H1 (cell line): ENCODE results near the gene RTF2. TPM values are rescaled to one million over a fixed set of nuclear protein-coding genes. Genes with fewer than 3 reads are reported as not detected.
A peak's percentile ranks its signal among the peaks of the same experiment; 100 is the strongest.

Experiments
- CTCF ChIA-PET: fragments of 300-600 bp; sonication (Branson Sonifier 250); formaldehyde crosslinking; loops from one replicate; lab custom pipeline; 2021; ENCODE audit not compliant: partially characterized antibody; lab: Charles Lee
- POLR2A ChIA-PET: fragments of 300-600 bp; sonication (Branson Sonifier 250); formaldehyde crosslinking; loops from one replicate; lab custom pipeline; 2021; ENCODE audit warnings: inconsistent platforms; ENCODE audit not compliant: partially characterized antibody; lab: Charles Lee
- DNase-seq, 2 experiments: peaks; one replicate each; pipeline versions ENCODE4 v3.0.0 to v3.0.0-alpha.2; 2010 to 2022; ENCODE audit warnings: low spot score in 2 of 2, low read depth in 1 of 2, mixed read lengths in 1 of 2
- FAIRE-seq: peaks from 2 replicates; lab custom pipeline; 2011; peaks lifted over from hg19 to GRCh38; lab: Jason Lieb, UNC
- H2AFZ ChIP-seq: 2 replicates; pipeline ENCODE4 v1.8.1; 2012; ENCODE audit warnings: low read length, inconsistent platforms
- H2AK5ac ChIP-seq: 2 replicates; pipeline ENCODE4 v1.6.1; 2013; ENCODE audit warnings: low read depth, low read length
- H2BK120ac ChIP-seq: replicated peaks from 2 replicates; pipeline ENCODE3; 2013; ENCODE audit warnings: low read depth, low read length, inconsistent platforms
- H2BK12ac ChIP-seq: 2 replicates; pipeline ENCODE4 v1.6.1; 2013; ENCODE audit warnings: low read depth, low read length
- H2BK15ac ChIP-seq: 2 replicates; pipeline ENCODE4 v1.6.1; 2013; ENCODE audit warnings: low read length
- H2BK20ac ChIP-seq: 2 replicates; pipeline ENCODE4 v1.6.1; 2013; ENCODE audit warnings: low read length
- H2BK5ac ChIP-seq: 2 replicates; pipeline ENCODE4 v1.6.1; 2013; ENCODE audit warnings: low read depth, low read length
- H3K14ac ChIP-seq: 2 replicates; pipeline ENCODE4 v1.6.1; 2013; ENCODE audit warnings: inconsistent platforms; ENCODE audit not compliant: insufficient read length
- H3K18ac ChIP-seq: 2 replicates; pipeline ENCODE4 v1.6.1; 2013; ENCODE audit warnings: low read length; ENCODE audit errors: extremely low read depth
- H3K23ac ChIP-seq: 2 replicates; pipeline ENCODE4 v1.6.1; 2013; ENCODE audit warnings: inconsistent platforms; ENCODE audit not compliant: insufficient read length
- H3K23me2 ChIP-seq: 2 replicates; pipeline ENCODE4 v1.6.1; 2013; ENCODE audit warnings: low read depth, low read length
- H3K27ac ChIP-seq: 2 replicates; pipeline ENCODE4 v1.6.1; 2011; ENCODE audit warnings: low read depth, low read length, inconsistent platforms
- H3K27me3 ChIP-seq, 4 experiments: replicated peaks in 1 of 4; 1 replicate in 1 of 4; 2 replicates in 3 of 4; pipeline versions ENCODE4 v1.6.1 to v1.8.1; 2011 to 2013; ENCODE audit warnings: low read length in 3 of 4, mild to moderate bottlenecking in 3 of 4, inconsistent platforms in 2 of 4, mixed read lengths in 2 of 4, moderate library complexity in 1 of 4; ENCODE audit not compliant: control insufficient read depth in 3 of 4, insufficient read depth in 3 of 4; ENCODE audit errors: extremely low read depth in 1 of 4
- H3K36me3 ChIP-seq, 4 experiments: 2 replicates each; pipeline versions ENCODE4 v1.6.1 to v1.8.1; 2011 to 2013; ENCODE audit warnings: mild to moderate bottlenecking in 4 of 4, low read length in 3 of 4, moderate library complexity in 2 of 4, control low read depth in 1 of 4, inconsistent platforms in 1 of 4; ENCODE audit not compliant: insufficient read depth in 4 of 4, control insufficient read depth in 2 of 4
- H3K4ac ChIP-seq: replicated peaks from 2 replicates; pipeline ENCODE3; 2013; ENCODE audit warnings: low read length, low read depth, mixed read lengths, inconsistent platforms; ENCODE audit not compliant: insufficient read length
- H3K4me1 ChIP-seq, 4 experiments: replicated peaks in 1 of 4; 1 replicate in 1 of 4; 2 replicates in 3 of 4; pipeline versions ENCODE4 v1.6.1 to v1.8.1; 2011 to 2013; ENCODE audit warnings: low read length in 3 of 4, inconsistent platforms in 2 of 4, mixed read lengths in 1 of 4; ENCODE audit not compliant: insufficient read depth in 4 of 4, control insufficient read depth in 3 of 4
- H3K4me2 ChIP-seq, 2 experiments: 2 replicates each; pipeline versions ENCODE4 v1.6.1 to v1.8.1; 2011 to 2013; ENCODE audit warnings: low read depth in 2 of 2, low read length in 2 of 2, control low read depth in 1 of 2, inconsistent platforms in 1 of 2, mild to moderate bottlenecking in 1 of 2; ENCODE audit not compliant: insufficient read depth in 1 of 2
- H3K4me3 ChIP-seq, 4 experiments: fragments of 200-600, 300-600 bp in 1 of 4; sonication (generic), shearing (Covaris generic), sonication (Bioruptor Twin) in 1 of 4; 2 replicates each; pipeline versions ENCODE4 v1.5.1 to v1.8.1; 2011 to 2016; ENCODE audit warnings: low read length in 4 of 4, low read depth in 3 of 4, control low read depth in 2 of 4, inconsistent platforms in 2 of 4, mild to moderate bottlenecking in 2 of 4, mixed read lengths in 1 of 4, moderate library complexity in 1 of 4; ENCODE audit not compliant: insufficient read depth in 2 of 4; ENCODE audit errors: extremely low read depth in 1 of 4
- H3K56ac ChIP-seq: replicated peaks from 2 replicates; pipeline ENCODE3; 2013; ENCODE audit warnings: low read depth, mild to moderate bottlenecking, mixed read lengths, low read length, inconsistent platforms; ENCODE audit not compliant: insufficient read length
- H3K79me1 ChIP-seq: 2 replicates; pipeline ENCODE4 v1.6.1; 2013; ENCODE audit warnings: low read depth, low read length, control low read depth
- H3K79me2 ChIP-seq, 2 experiments: 2 replicates each; pipeline versions ENCODE4 v1.6.1 to v1.8.1; 2012 to 2013; ENCODE audit warnings: low read length in 2 of 2, mild to moderate bottlenecking in 2 of 2, inconsistent platforms in 1 of 2; ENCODE audit not compliant: insufficient read depth in 2 of 2, control insufficient read depth in 1 of 2
- H3K9ac ChIP-seq, 4 experiments: replicated peaks in 1 of 4; 1 replicate in 1 of 4; 2 replicates in 3 of 4; pipeline versions ENCODE4 v1.6.1 to v1.8.1; 2011 to 2013; ENCODE audit warnings: low read depth in 3 of 4, low read length in 3 of 4, control low read depth in 2 of 4, mild to moderate bottlenecking in 2 of 4, moderate library complexity in 2 of 4, inconsistent platforms in 1 of 4; ENCODE audit errors: extremely low read depth in 1 of 4
- H3K9me3 ChIP-seq, 2 experiments: 2 replicates each; pipeline versions ENCODE4 v1.6.1 to v1.8.1; 2012 to 2013; ENCODE audit warnings: mild to moderate bottlenecking in 2 of 2, moderate library complexity in 2 of 2, control low read depth in 1 of 2, inconsistent platforms in 1 of 2, low read depth in 1 of 2, low read length in 1 of 2, mixed read lengths in 1 of 2; ENCODE audit not compliant: insufficient read depth in 2 of 2
- H4K20me1 ChIP-seq, 2 experiments: replicated peaks in 1 of 2; 2 replicates each; pipeline versions ENCODE3 to v1.8.1; 2011 to 2013; ENCODE audit warnings: inconsistent platforms in 2 of 2, low read length in 2 of 2, mild to moderate bottlenecking in 1 of 2; ENCODE audit not compliant: insufficient read depth in 2 of 2, control insufficient read depth in 1 of 2
- H4K5ac ChIP-seq: 2 replicates; pipeline ENCODE4 v1.6.1; 2013; ENCODE audit warnings: low read length, low read depth, mixed read lengths, inconsistent platforms; ENCODE audit not compliant: insufficient read length
- H4K8ac ChIP-seq: 2 replicates; pipeline ENCODE4 v1.8.0; 2013; ENCODE audit warnings: mild to moderate bottlenecking, moderate library complexity, low read length, inconsistent platforms; ENCODE audit not compliant: insufficient read depth; ENCODE audit errors: extremely low read depth
- H4K91ac ChIP-seq: replicated peaks from 2 replicates; pipeline ENCODE3; 2013; ENCODE audit warnings: low read length, mixed read lengths, inconsistent platforms; ENCODE audit not compliant: insufficient read length
- JUND ChIP-seq: IDR thresholded peaks from 2 replicates; pipeline ENCODE4 v1.6.1; 2011; ENCODE audit warnings: mild to moderate bottlenecking, improper control_type of control experiment, low read length
- MAFK ChIP-seq: IDR thresholded peaks from 2 replicates; pipeline ENCODE4 v1.6.1; 2012; ENCODE audit warnings: low read depth, mild to moderate bottlenecking, improper control_type of control experiment, low read length
- RNF2 ChIP-seq: fragments of 200-900, 300-1000 bp; sonication (generic); IDR thresholded peaks from 2 replicates; pipeline ENCODE4 v1.7.1; 2016; ENCODE audit warnings: borderline replicate concordance, low read depth, mild to moderate bottlenecking, antibody characterized with exemption, low read length; ENCODE audit not compliant: poor library complexity, severe bottlenecking; ENCODE audit errors: missing control alignments
- WGBS, 2 experiments: shearing (Covaris generic) in 1 of 2; methylation state at CpG; one replicate each; pipeline versions ENCODE4 v1.1.6 to v1.1.7; 2013 to 2015; ENCODE audit warnings: low lambda C conversion rate in 2 of 2, mixed read lengths in 2 of 2, inconsistent platforms in 1 of 2, low coverage in 1 of 2, missing lambda C conversion rate in 1 of 2; ENCODE audit not compliant: insufficient replicate concordance in 2 of 2, insufficient coverage in 1 of 2, insufficient read length in 1 of 2; ENCODE audit errors: extremely low coverage in 1 of 2, missing lambda C conversion rate in 1 of 2; 5-methylcytosine and 5-hydroxymethylcytosine counted together
- polyA plus RNA-seq, 7 experiments: library from polyadenylated mRNA; depleted of rRNA in 3 of 7; stranded (reverse) in 5 of 7; unstranded in 2 of 7; fragments of >200 nt in 5 of 7; fragments of 200-250 nt in 2 of 7; gene quantifications; 1 replicate in 5 of 7; 2 replicates in 1 of 7; 4 replicates in 1 of 7; pipeline versions ENCODE4 v1.2.1 to v1.2.3, GENCODE V29; 2011 to 2013; ENCODE audit warnings: missing spikeins in 2 of 7, mixed read lengths in 2 of 7
- total RNA-seq: library from RNA; stranded (reverse); fragmentation: NEBNext Ultra II Directional; extraction: Animal tissue kit (Norgen Biotek cat#: 25700); gene quantifications from 2 replicates; pipeline ENCODE4 v1.2.1, GENCODE V29; 2021

The RTF2 gene
- total and polyA plus RNA-seq, 2 of the 8 experiments (the other 6 are each of a cell fraction or from before 2014, with no cell fraction given): 33.9 to 51.2 TPM

DNA sequence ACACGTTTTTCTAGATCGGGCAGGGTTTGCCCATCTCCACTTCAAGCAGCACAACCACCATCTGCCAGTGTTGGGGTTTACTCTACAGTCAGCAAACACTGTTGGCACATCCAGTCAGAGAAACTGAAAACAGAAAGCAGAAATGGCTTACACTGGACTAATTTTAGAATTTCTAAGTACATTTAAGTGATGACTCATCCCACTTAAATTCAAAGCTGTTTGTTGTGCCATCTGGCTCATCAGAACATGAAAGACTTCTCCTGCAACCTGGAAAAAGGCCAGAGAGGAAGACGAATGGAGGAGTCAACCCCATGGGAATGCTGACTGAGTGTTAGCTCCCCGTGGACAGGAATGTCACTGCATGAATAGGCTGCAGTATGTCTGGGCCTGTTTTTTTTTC, 86.4 kb downstream of the RTF2 start:
- no peaks in the 10 kb centered on the region for H3K27me3 ChIP-seq
- no peak overlapping the region for H4K8ac ChIP-seq
- H2BK120ac ChIP-seq: no peak overlapping the region
- H3K23me2 ChIP-seq: no peaks in the 10 kb centered on the region
- H3K4me1 ChIP-seq: peaks cover 0 to 2% (median 0%) of the 10 kb centered on the region in 4 experiments; a peak in 1 of 7 replicates
- no peak for FAIRE-seq
- no peak overlapping the region for H3K18ac ChIP-seq
- H3K23ac ChIP-seq: no peak overlapping the region
- 65% methylated on average over 4 of the region's 4 CpGs; no CpG with 5 or more reads in 1 of the 2 experiments for WGBS, 2 experiments
- no peaks in the 10 kb centered on the region for H3K79me2 ChIP-seq
- 0 out of 2 replicates have a peak overlapping the region, but pooled peaks have one; percentile 48 for H2AFZ ChIP-seq
- no peaks in the 10 kb centered on the region for H4K20me1 ChIP-seq
- no peak overlapping the region for H4K5ac ChIP-seq
- H4K91ac ChIP-seq: no peak overlapping the region
- H3K14ac ChIP-seq: no peak overlapping the region
- H3K4me2 ChIP-seq: no peak overlapping the region
- H3K9ac ChIP-seq: no peak overlapping the region
- H3K27ac ChIP-seq: no peak overlapping the region
- H2BK15ac ChIP-seq: no peak overlapping the region
- no peak overlapping the region for H2BK20ac ChIP-seq
- peak; percentile 74; the same call in 1 of the 2 replicates for TF ChIP-seq JUND
- 0 out of 2 replicates have a peak, but pooled peaks have one; percentile 16 for TF ChIP-seq MAFK
- no peak for TF ChIP-seq RNF2
- no peak for DNase-seq
- CTCF ChIA-PET: interaction anchor here (0.6 to 1.1 kb wide), 4 partner anchors 15 to 65 kb away, joined by 3 to 5 read pairs (median 4); no protein-coding TSS in a partner anchor
- H3K56ac ChIP-seq: no peak overlapping the region
- POLR2A ChIA-PET: interaction anchor here (0.6 kb wide), 1 partner anchor 17 kb away, joined by 3 read pairs; no protein-coding TSS in a partner anchor
- H3K4ac ChIP-seq: no peak overlapping the region
- H2AK5ac ChIP-seq: no peak overlapping the region
- H3K36me3 ChIP-seq: no peaks in the 10 kb centered on the region
- no peak overlapping the region for H3K4me3 ChIP-seq
- H2BK5ac ChIP-seq: no peak overlapping the region
- H3K9me3 ChIP-seq: no peaks in the 10 kb centered on the region
- no peak overlapping the region for H2BK12ac ChIP-seq
- H3K79me1 ChIP-seq: no peaks in the 10 kb centered on the region
